Measurements from ENCODE around the gene CROCC2.

CROCC2 gene

GRCh38 chr2:240906141-240906910 is at the start of gene CROCC2:
CROCC2 (plus strand) TSS chr2:240906336; CDS start chr2:240906514, 178 bp downstream.
- Histone ChIP-seq H3K4me3 (ENCODE audit: low read depth in 1 of 2, low read length in 2 of 2) (no peak within 1 kb of the TSS), H2AFZ (ENCODE audit: low read depth, low read length) (no peak within 1 kb of the TSS), H4K20me1 (ENCODE audit: insufficient read depth, low read length) (no peaks in the 10 kb centered on the region), H3K4me2 (ENCODE audit: insufficient read depth, low read length) (no peak within 1 kb of the TSS), H3K36me3 (ENCODE audit: insufficient read depth, low read length) (no peaks in the 10 kb centered on the region), H3K9me3 (ENCODE audit: insufficient read depth, low read length, severe bottlenecking) (no peaks in the 10 kb centered on the region), H3K27me3 (ENCODE audit: insufficient read depth, low read length, poor library complexity) (no peaks in the 10 kb centered on the region), H3K9ac (ENCODE audit: low read depth, low read length) (no peak within 1 kb of the TSS), H3K4me1 (ENCODE audit: insufficient read depth, low read length) (no peaks in the 10 kb centered on the region), H3K79me2 (ENCODE audit: insufficient read depth, low read length) (no peaks in the 10 kb centered on the region), H3K27ac (ENCODE audit: low read length) (no peak within 1 kb of the TSS)
- DNase-seq (no peak), ATAC-seq (ENCODE audit: insufficient read depth, low read depth) (no peak)
- TF ChIP-seq, protein P1, sequence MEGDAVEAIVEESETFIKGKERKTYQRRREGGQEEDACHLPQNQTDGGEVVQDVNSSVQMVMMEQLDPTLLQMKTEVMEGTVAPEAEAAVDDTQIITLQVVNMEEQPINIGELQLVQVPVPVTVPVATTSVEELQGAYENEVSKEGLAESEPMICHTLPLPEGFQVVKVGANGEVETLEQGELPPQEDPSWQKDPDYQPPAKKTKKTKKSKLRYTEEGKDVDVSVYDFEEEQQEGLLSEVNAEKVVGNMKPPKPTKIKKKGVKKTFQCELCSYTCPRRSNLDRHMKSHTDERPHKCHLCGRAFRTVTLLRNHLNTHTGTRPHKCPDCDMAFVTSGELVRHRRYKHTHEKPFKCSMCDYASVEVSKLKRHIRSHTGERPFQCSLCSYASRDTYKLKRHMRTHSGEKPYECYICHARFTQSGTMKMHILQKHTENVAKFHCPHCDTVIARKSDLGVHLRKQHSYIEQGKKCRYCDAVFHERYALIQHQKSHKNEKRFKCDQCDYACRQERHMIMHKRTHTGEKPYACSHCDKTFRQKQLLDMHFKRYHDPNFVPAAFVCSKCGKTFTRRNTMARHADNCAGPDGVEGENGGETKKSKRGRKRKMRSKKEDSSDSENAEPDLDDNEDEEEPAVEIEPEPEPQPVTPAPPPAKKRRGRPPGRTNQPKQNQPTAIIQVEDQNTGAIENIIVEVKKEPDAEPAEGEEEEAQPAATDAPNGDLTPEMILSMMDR (IDR thresholded peaks at IDR 0.05; ENCODE audit: borderline replicate concordance, extremely low read depth, low read length, poor library complexity, severe bottlenecking) = no peak
- TF ChIP-seq EZH2 (IDR thresholded peaks at IDR 0.05; ENCODE audit: borderline replicate concordance, low read depth, low read length, severe bottlenecking) = no peak

DNA sequence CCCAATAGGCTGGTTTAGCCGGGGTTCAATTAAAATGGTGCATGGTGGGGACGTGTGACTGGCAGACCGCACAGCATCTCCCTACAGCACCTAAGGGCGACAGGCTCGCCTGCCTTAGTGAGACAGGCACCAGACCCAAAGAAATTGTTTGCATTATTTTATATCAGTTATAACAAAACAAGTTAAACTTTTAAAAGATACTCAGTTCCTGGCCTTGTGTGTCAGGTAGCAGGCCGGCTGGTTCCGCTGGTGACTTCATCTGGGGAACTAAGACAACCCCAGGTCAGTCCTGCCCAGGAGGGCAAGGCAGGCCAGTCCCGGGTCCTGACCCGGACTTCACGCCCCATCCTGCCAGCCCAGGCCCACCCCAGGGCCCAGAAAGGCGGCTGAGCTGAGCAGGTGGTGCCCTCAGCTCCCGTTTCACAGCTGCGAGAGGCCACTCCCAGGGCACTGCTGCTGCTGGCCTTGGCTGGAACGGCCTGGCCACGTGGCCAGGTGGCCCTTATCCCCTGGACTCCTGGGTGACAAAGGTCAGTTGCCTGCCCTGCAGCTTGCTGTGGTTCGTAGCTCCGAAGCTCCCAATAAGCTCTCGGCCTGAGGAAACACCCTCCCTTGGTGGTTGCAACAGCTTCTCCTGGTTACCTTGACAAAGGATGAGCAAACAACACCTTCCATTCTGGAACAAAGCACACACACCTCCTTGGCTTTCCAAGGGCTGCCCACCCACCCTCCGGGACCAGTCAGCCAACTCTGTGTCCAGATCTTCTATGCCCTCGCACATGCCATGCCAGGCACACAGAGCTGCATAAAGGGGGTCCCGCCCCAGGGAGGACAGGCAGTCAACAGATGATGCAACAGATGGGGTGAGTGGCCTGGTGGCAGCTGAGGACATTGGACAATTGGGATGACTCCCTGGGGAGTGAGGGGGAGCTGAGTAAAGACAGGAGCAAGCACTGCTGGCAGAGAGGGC is 48.8 kb upstream of the CROCC2 start:
- Histone ChIP-seq H3K36me3 (ENCODE audit: insufficient read depth, low read length) (no peaks in the 10 kb centered on the region), H3K27ac (ENCODE audit: low read length) (no peak overlapping the region), H4K20me1 (ENCODE audit: insufficient read depth, low read length) (peaks cover 6% of the 10 kb centered on the region; the same call in 1 of the 2 replicates), H3K4me2 (ENCODE audit: insufficient read depth, low read length) (no peak overlapping the region), H3K4me3 (ENCODE audit: low read depth in 1 of 2, low read length in 2 of 2) (no peak overlapping the region), H3K9me3 (ENCODE audit: insufficient read depth, low read length, severe bottlenecking) (peaks cover 3% of the 10 kb centered on the region), H3K27me3 (ENCODE audit: insufficient read depth, low read length, poor library complexity) (peaks cover 15% of the 10 kb centered on the region), H3K79me2 (ENCODE audit: insufficient read depth, low read length) (no peaks in the 10 kb centered on the region), H3K9ac (ENCODE audit: low read depth, low read length) (no peak overlapping the region), H2AFZ (ENCODE audit: low read depth, low read length) (no peak overlapping the region), H3K4me1 (ENCODE audit: insufficient read depth, low read length) (no peaks in the 10 kb centered on the region)
- no peak for TF ChIP-seq EZH2 (IDR thresholded peaks at IDR 0.05; ENCODE audit: borderline replicate concordance, low read depth, low read length, severe bottlenecking)
- TF ChIP-seq, protein P1 (IDR thresholded peaks at IDR 0.05; ENCODE audit: borderline replicate concordance, extremely low read depth, low read length, poor library complexity, severe bottlenecking) = no peak
- ATAC-seq (ENCODE audit: insufficient read depth, low read depth) (no peak), DNase-seq (no peak)

GRCh38 chr2:240858321-240858720 is 47.8 kb upstream of the CROCC2 start:
- H3K79me2 ChIP-seq (ENCODE audit: insufficient read depth, low read length) = no peaks in the 10 kb centered on the region
- TF ChIP-seq, protein P1 (IDR thresholded peaks at IDR 0.05; ENCODE audit: borderline replicate concordance, extremely low read depth, low read length, poor library complexity, severe bottlenecking) = no peak
- TF ChIP-seq EZH2 (IDR thresholded peaks at IDR 0.05; ENCODE audit: borderline replicate concordance, low read depth, low read length, severe bottlenecking) = no peak
- DNase-seq (no peak), ATAC-seq (ENCODE audit: insufficient read depth, low read depth) (no peak)
- no peak overlapping the region for H2AFZ ChIP-seq (ENCODE audit: low read depth, low read length)
- H3K9me3 ChIP-seq (ENCODE audit: insufficient read depth, low read length, severe bottlenecking) = peaks cover 3% of the 10 kb centered on the region
- H4K20me1 ChIP-seq (ENCODE audit: insufficient read depth, low read length) = peaks cover 6% of the 10 kb centered on the region; the same call in 1 of the 2 replicates
- no peak overlapping the region for H3K27ac ChIP-seq (ENCODE audit: low read length)
- H3K4me2 ChIP-seq (ENCODE audit: insufficient read depth, low read length) = no peak overlapping the region
- H3K9ac ChIP-seq (ENCODE audit: low read depth, low read length) = no peak overlapping the region
- H3K36me3 ChIP-seq (ENCODE audit: insufficient read depth, low read length) = no peaks in the 10 kb centered on the region
- H3K4me1 ChIP-seq (ENCODE audit: insufficient read depth, low read length) = no peaks in the 10 kb centered on the region
- H3K4me3 ChIP-seq (ENCODE audit: low read depth in 1 of 2, low read length in 2 of 2) = no peak overlapping the region
- H3K27me3 ChIP-seq (ENCODE audit: insufficient read depth, low read length, poor library complexity) = peaks cover 20% of the 10 kb centered on the region

Measured in DND-41 (cell line).